OCI-LY3 (cell line): Measurements from ENCODE around the gene SOCS7.

Experiments
- EZH2phosphoT487 ChIP-seq: fragments of 200-600 bp; shearing (Covaris generic); IDR thresholded peaks from 2 replicates; pipeline ENCODE4 v1.6.1; 2018; ENCODE audit warnings: antibody characterized with exemption, mixed run types, low read depth
- TF ChIP-seq, protein P1 (sequence below): fragments of 200-600, 300-600 bp; sonication (generic); IDR thresholded peaks from 2 replicates; pipeline ENCODE4 v1.5.1; 2014; ENCODE audit warnings: antibody characterized with exemption, low read length, low read depth

- TF ChIP-seq, protein P1, sequence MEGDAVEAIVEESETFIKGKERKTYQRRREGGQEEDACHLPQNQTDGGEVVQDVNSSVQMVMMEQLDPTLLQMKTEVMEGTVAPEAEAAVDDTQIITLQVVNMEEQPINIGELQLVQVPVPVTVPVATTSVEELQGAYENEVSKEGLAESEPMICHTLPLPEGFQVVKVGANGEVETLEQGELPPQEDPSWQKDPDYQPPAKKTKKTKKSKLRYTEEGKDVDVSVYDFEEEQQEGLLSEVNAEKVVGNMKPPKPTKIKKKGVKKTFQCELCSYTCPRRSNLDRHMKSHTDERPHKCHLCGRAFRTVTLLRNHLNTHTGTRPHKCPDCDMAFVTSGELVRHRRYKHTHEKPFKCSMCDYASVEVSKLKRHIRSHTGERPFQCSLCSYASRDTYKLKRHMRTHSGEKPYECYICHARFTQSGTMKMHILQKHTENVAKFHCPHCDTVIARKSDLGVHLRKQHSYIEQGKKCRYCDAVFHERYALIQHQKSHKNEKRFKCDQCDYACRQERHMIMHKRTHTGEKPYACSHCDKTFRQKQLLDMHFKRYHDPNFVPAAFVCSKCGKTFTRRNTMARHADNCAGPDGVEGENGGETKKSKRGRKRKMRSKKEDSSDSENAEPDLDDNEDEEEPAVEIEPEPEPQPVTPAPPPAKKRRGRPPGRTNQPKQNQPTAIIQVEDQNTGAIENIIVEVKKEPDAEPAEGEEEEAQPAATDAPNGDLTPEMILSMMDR = no peak
- TF ChIP-seq EZH2phosphoT487 = no peak
These were observed 5.9 kb upstream of the SOCS7 start for GRCh38 chr17:38345743-38346142.
